ENCODE data around the gene CAMK4.

DNA sequence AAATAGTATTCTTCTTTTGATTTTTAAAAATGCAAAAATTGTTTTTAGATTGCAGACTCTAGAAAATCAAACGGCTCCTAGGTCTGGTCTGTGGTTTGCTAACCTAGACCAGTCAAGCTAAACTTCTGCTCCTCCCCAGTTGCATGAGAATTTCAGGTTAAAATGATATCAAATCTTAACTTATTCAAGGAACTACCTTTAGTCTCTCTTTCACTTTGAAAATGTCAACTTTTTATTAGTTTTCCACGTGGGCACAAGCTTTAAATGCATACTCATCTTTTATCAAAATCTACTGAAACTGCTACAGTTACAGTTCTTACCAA, 8.8 kb downstream of the CAMK4 start:
- TF ChIP-seq CTCF (optimal IDR thresholded peaks at IDR 0.05 in 1 of 3, IDR thresholded peaks at IDR 0.05 in 1 of 3, conservative IDR thresholded peaks at IDR 0.05 in 1 of 3; ENCODE audit: extremely low read depth in 1 of 3, insufficient read depth in 2 of 3, low read length in 3 of 3) (no peak), EZH2 (IDR thresholded peaks at IDR 0.05; ENCODE audit: low read length) (no peak)

Data from keratinocyte (primary cell).